HG03139 (cell line): ENCODE results near the gene RUNX3.
"Not testable (repeated sequence)": the region's sequence is repeated elsewhere in the genome, so short reads cannot be mapped to it uniquely, and the experiment has no call there.

Source experiments
- ATAC-seq: cut with Tn5 transposase; IDR thresholded peaks from one replicate; pipeline ENCODE4 v1.9.1; 2021; ENCODE audit not compliant: unreplicated experiment

Gene RUNX3

GRCh38 chr1:24903011-24903461, 27.0 kb downstream of the RUNX3 start:
- no peak for ATAC-seq

GRCh38 chr1:24902471-24902891, 27.6 kb downstream of the RUNX3 start:
- ATAC-seq = no peak

GRCh38 chr1:24901791-24902470, 28.1 kb downstream of the RUNX3 start:
- no peak for ATAC-seq

- ATAC-seq = no peak
These were observed 28.9 kb downstream of the RUNX3 start for GRCh38 chr1:24900985-24901781.

- ATAC-seq = no peak
These were observed 29.6 kb downstream of the RUNX3 start for GRCh38 chr1:24900486-24900849.

- no peak for ATAC-seq
These were observed 30.2 kb downstream of the RUNX3 start for GRCh38 chr1:24899581-24900485.

- ATAC-seq = no peak
These were observed 31.1 kb downstream of the RUNX3 start for GRCh38 chr1:24898909-24899439.

GRCh38 chr1:24898152-24898908, 31.7 kb downstream of the RUNX3 start:
- ATAC-seq = no peak

GRCh38 chr1:24897263-24898151, 32.6 kb downstream of the RUNX3 start:
- no peak for ATAC-seq

GRCh38 chr1:24896596-24897262, 33.3 kb downstream of the RUNX3 start:
- no peak for ATAC-seq

- ATAC-seq = no peak
These were observed 33.9 kb downstream of the RUNX3 start for GRCh38 chr1:24896176-24896575.

- ATAC-seq = no peak
These were observed 34.6 kb downstream of the RUNX3 start for GRCh38 chr1:24895511-24895910.

GRCh38 chr1:24894002-24894401, 36.1 kb downstream of the RUNX3 start:
- ATAC-seq = no peak

GRCh38 chr1:24893431-24893830, 36.6 kb downstream of the RUNX3 start:
- ATAC-seq = no peak

GRCh38 chr1:24892188-24893153, 37.6 kb downstream of the RUNX3 start:
- ATAC-seq = no peak

GRCh38 chr1:24891367-24891766, 38.7 kb downstream of the RUNX3 start:
- ATAC-seq = not testable (repeated sequence)

GRCh38 chr1:24890887-24891286, 39.2 kb downstream of the RUNX3 start:
- no peak for ATAC-seq
